BE2C (cell line): ENCODE data around the gene OR6J1.
"Not testable (repeated sequence)": the region's sequence is repeated elsewhere in the genome, so short reads cannot be mapped to it uniquely, and the experiment has no call there.

Experiments used
- DNase-seq: peaks from one replicate; pipeline ENCODE4 v3.0.0-alpha.2; 2020
- H3K27me3 ChIP-seq: fragments of 250-450 bp; sonication (Bioruptor Pico); 2 replicates; pipeline ENCODE4 v1.5.1; 2020; ENCODE audit warnings: mild to moderate bottlenecking
- H3K36me3 ChIP-seq: fragments of 250-450 bp; sonication (Bioruptor Pico); 2 replicates; pipeline ENCODE4 v1.5.1; 2020; ENCODE audit warnings: mild to moderate bottlenecking
- H3K4me1 ChIP-seq: fragments of 250-450 bp; sonication (Bioruptor Pico); 2 replicates; pipeline ENCODE4 v1.5.1; 2020
- H3K4me3 ChIP-seq: 2 replicates; pipeline ENCODE4 v1.5.1; 2011; ENCODE audit warnings: low read depth, low read length
- H3K9me3 ChIP-seq: fragments of 250-450 bp; sonication (Bioruptor Pico); 2 replicates; pipeline ENCODE4 v1.5.1; 2020
- CTCF ChIP-seq: IDR thresholded peaks from 2 replicates; pipeline ENCODE4 v1.5.1; 2012; ENCODE audit warnings: mild to moderate bottlenecking, low read depth, low read length

The OR6J1 gene

GRCh38 chr14:22593189-22593588, 51.0 kb downstream of the OR6J1 start:
- no peaks in the 10 kb centered on the region for H3K9me3 ChIP-seq
- H3K36me3 ChIP-seq, result no peaks in the 10 kb centered on the region
- no peak overlapping the region for H3K4me3 ChIP-seq
- no peaks in the 10 kb centered on the region for H3K4me1 ChIP-seq
- peaks cover 49% of the 10 kb centered on the region for H3K27me3 ChIP-seq
- TF ChIP-seq CTCF, result no peak
- no peak for DNase-seq

- Histone ChIP-seq H3K4me1 (no peaks in the 10 kb centered on the region), H3K9me3 (no peaks in the 10 kb centered on the region), H3K36me3 (no peaks in the 10 kb centered on the region), H3K27me3 (peaks cover 21% of the 10 kb centered on the region), H3K4me3 (peak within 1 kb of the TSS; percentile 97)
- DNase-seq, result peak; percentile 98
- TF ChIP-seq CTCF, result no peak
Observed at GRCh38 chr14:22589096-22589839, 54.9 kb downstream of the OR6J1 start, which contains the start of gene DAD1. Gene DAD1, minus strand, starts transcription at chr14:22589224. Its CDS starts 67 bp downstream, at chr14:22589157.

GRCh38 chr14:22588526-22589095, 55.5 kb downstream of the OR6J1 start:
- Histone ChIP-seq H3K27me3 (peaks cover 15% of the 10 kb centered on the region), H3K4me1 (no peaks in the 10 kb centered on the region), H3K9me3 (no peaks in the 10 kb centered on the region), H3K4me3 (peak overlapping the region; percentile 97), H3K36me3 (0 out of 2 replicates have a peak, but pooled peaks cover 5% of the 10 kb centered on the region)
- no peak for TF ChIP-seq CTCF
- DNase-seq, result no peak

GRCh38 chr14:22587677-22588422, 56.3 kb downstream of the OR6J1 start:
- not testable (repeated sequence) for H3K4me1 ChIP-seq, H3K36me3 ChIP-seq, H3K9me3 ChIP-seq, H3K27me3 ChIP-seq, DNase-seq
- H3K4me3 ChIP-seq, result peak overlapping the region; percentile 97

- Histone ChIP-seq H3K27me3 (peaks cover 3% of the 10 kb centered on the region; the same call in 1 of the 2 replicates), H3K4me1 (no peaks in the 10 kb centered on the region), H3K36me3 (0 out of 2 replicates have a peak, but pooled peaks cover 5% of the 10 kb centered on the region), H3K4me3 (no peak overlapping the region), H3K9me3 (no peaks in the 10 kb centered on the region)
- DNase-seq, result no peak
- no peak for TF ChIP-seq CTCF
Observed at GRCh38 chr14:22587247-22587646, 56.9 kb downstream of the OR6J1 start.

GRCh38 chr14:22583994-22584393, 60.2 kb downstream of the OR6J1 start:
- Histone ChIP-seq H3K36me3 (0 out of 2 replicates have a peak, but pooled peaks cover 5% of the 10 kb centered on the region), H3K4me1 (no peaks in the 10 kb centered on the region), H3K4me3 (no peak overlapping the region), H3K27me3 (no peaks in the 10 kb centered on the region), H3K9me3 (no peaks in the 10 kb centered on the region)
- TF ChIP-seq CTCF, result no peak
- DNase-seq, result no peak
